ENCODE results near the gene ZRSR2. TPM values are rescaled to one million over a fixed set of nuclear protein-coding genes. Genes with fewer than 3 reads are reported as not detected.

Gene ZRSR2
- total RNA-seq, 1 donor from 2014 or later: 19.3 TPM

DNA sequence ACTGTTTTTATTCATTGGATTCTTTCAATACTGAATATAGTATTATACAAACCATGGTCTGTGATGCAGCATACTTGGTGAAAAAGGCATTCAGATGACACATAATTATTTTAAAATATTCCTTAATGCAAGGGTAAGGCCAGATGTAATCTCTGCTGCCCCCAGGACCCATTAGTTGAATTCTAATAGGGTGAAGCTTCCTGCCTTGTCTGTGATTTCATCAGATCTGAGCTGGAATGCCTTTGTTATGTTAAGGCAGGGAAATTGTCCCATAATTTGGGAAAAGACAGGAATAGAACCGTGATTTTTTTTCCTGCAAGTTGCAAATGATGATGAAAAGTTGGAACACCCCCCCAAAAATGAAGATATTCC, 26.1 kb downstream of the ZRSR2 start:
- Mint-ChIP-seq H3K4me1 (ENCODE audit: low read depth) (no peaks in the 10 kb centered on the region), H3K27ac (peak overlapping the region; percentile 16), H3K36me3 (ENCODE audit: insufficient read depth) (peaks cover 23% of the 10 kb centered on the region), H3K9me3 (ENCODE audit: low read depth) (no peaks in the 10 kb centered on the region), H3K4me3 (ENCODE audit: low read depth) (no peak overlapping the region), H3K27me3 (no peaks in the 10 kb centered on the region)
- TF ChIP-seq, protein P1, sequence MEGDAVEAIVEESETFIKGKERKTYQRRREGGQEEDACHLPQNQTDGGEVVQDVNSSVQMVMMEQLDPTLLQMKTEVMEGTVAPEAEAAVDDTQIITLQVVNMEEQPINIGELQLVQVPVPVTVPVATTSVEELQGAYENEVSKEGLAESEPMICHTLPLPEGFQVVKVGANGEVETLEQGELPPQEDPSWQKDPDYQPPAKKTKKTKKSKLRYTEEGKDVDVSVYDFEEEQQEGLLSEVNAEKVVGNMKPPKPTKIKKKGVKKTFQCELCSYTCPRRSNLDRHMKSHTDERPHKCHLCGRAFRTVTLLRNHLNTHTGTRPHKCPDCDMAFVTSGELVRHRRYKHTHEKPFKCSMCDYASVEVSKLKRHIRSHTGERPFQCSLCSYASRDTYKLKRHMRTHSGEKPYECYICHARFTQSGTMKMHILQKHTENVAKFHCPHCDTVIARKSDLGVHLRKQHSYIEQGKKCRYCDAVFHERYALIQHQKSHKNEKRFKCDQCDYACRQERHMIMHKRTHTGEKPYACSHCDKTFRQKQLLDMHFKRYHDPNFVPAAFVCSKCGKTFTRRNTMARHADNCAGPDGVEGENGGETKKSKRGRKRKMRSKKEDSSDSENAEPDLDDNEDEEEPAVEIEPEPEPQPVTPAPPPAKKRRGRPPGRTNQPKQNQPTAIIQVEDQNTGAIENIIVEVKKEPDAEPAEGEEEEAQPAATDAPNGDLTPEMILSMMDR (IDR thresholded peaks at IDR 0.05; ENCODE audit: unreplicated experiment): peak; percentile 16
- DNase-seq (ENCODE audit: low spot score, unreplicated experiment): no peak

DNA sequence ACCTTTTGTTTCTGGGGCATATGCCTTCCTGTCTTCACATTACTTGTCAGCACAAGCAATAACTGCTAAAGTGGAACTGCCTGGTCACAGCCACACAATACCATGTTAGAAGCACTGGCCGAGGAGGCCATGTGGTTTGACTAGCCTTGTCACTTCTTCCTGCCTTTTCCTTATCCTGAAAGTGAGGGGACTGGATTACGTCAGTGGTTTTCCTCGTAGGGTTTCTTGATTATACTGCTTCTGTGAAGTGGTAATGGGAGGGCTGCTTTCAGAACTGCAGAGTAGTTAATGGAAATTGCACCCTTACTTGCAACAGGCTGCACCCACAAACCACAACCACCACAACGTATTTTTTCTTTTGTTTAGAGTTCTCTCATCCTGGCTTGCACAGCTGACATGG, 26.6 kb downstream of the ZRSR2 start:
- no peak for DNase-seq (ENCODE audit: low spot score, unreplicated experiment)
- Mint-ChIP-seq H3K4me3 (ENCODE audit: low read depth) (no peak overlapping the region), H3K27ac (no peak overlapping the region), H3K9me3 (ENCODE audit: low read depth) (no peaks in the 10 kb centered on the region), H3K27me3 (no peaks in the 10 kb centered on the region), H3K36me3 (ENCODE audit: insufficient read depth) (peaks cover 22% of the 10 kb centered on the region), H3K4me1 (ENCODE audit: low read depth) (no peaks in the 10 kb centered on the region)
- TF ChIP-seq, protein P1 (IDR thresholded peaks at IDR 0.05; ENCODE audit: unreplicated experiment): no peak

DNA sequence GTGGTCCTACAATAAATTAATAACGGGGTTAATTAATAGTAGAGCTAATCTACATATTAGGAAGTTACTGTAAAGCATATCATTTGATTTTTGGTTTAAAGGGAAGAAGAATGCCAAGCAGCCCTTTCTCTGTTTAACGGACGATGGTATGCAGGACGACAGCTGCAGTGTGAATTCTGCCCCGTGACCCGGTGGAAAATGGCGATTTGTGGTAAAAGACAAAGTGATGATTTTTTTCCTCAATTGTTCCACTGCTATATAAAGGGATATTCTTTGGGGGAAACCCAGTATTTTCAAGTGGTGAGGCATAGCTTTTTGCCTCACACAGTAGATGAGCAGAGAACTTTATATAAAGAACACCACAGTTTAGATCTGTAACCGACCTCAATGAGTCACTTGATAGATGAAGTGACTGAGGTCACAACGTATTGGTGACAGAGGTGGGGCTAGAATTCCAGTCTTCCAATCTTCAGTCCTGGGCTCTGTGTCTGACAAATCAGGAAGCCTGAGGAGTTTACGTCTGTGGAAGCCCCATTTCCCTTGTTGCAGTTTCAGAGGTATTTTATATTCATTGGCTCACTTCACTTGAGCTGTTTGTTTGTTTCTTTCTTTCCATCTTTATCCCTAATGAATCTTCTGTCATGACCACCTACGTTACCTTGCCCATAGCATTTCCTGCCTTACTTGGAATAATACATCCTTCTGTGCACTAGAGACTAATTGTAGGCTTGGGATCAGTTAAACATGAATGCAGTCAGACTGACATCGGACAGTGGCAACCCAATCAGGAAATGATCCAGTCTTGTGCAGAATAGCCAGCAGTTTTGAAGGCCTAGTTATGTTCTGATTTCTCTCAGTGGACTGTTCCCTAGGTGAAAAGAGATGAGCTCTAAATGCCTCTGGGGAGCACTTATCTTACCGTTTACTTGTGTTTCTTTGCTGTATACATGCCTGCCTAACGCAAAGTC, 30.1 kb downstream of the ZRSR2 start:
- no peaks in the 10 kb centered on the region for H3K4me1 Mint-ChIP-seq (ENCODE audit: low read depth)
- H3K9me3 Mint-ChIP-seq (ENCODE audit: low read depth): no peaks in the 10 kb centered on the region
- H3K27ac Mint-ChIP-seq: no peak overlapping the region
- no peaks in the 10 kb centered on the region for H3K27me3 Mint-ChIP-seq
- DNase-seq (ENCODE audit: low spot score, unreplicated experiment): no peak
- TF ChIP-seq, protein P1 (IDR thresholded peaks at IDR 0.05; ENCODE audit: unreplicated experiment): no peak
- no peak overlapping the region for H3K4me3 Mint-ChIP-seq (ENCODE audit: low read depth)
- H3K36me3 Mint-ChIP-seq (ENCODE audit: insufficient read depth): peaks cover 33% of the 10 kb centered on the region

DNA sequence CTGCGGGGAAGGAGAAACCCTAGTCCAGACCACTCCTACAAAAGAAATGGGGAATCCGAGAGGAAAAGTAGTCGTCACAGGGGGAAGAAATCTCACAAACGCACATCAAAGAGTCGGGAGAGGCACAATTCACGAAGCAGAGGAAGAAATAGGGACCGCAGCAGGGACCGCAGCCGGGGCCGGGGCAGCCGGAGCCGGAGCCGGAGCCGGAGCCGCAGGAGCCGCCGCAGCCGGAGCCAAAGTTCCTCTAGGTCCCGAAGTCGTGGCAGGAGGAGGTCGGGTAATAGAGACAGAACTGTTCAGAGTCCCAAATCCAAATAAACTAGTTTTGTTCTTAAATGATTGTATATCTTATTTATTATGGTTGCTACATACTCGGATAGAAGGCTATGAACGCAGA, 32.6 kb downstream of the ZRSR2 start:
- Mint-ChIP-seq H3K4me1 (ENCODE audit: low read depth) (peaks cover 4% of the 10 kb centered on the region), H3K27me3 (no peaks in the 10 kb centered on the region), H3K27ac (no peak overlapping the region), H3K9me3 (ENCODE audit: low read depth) (no peaks in the 10 kb centered on the region), H3K4me3 (ENCODE audit: low read depth) (no peak overlapping the region), H3K36me3 (ENCODE audit: insufficient read depth) (peaks cover 32% of the 10 kb centered on the region)
- no peak for DNase-seq (ENCODE audit: low spot score, unreplicated experiment)
- TF ChIP-seq, protein P1 (IDR thresholded peaks at IDR 0.05; ENCODE audit: unreplicated experiment): no peak

DNA sequence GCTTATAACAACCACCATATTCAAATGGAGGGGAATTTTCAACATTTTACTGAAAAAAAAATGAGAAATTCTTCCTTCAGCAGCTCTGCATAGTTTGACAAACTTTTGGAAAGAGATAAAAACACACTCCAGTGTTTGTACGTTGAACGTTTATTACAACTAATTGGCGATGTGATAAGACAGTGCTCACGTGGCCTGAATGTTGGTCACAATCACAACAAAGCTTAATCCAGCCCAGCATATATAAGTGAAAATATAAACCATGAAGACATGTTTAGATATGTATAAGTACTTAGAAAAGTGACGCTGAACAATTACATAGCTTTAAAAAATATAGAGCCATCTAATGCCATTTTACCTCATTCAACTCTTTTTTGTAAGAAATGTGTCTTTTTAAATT, 35.7 kb downstream of the ZRSR2 start:
- H3K27me3 Mint-ChIP-seq: no peaks in the 10 kb centered on the region
- no peaks in the 10 kb centered on the region for H3K9me3 Mint-ChIP-seq (ENCODE audit: low read depth)
- TF ChIP-seq, protein P1 (IDR thresholded peaks at IDR 0.05; ENCODE audit: unreplicated experiment): no peak
- DNase-seq (ENCODE audit: low spot score, unreplicated experiment): no peak
- H3K4me1 Mint-ChIP-seq (ENCODE audit: low read depth): peaks cover 4% of the 10 kb centered on the region
- peaks cover 29% of the 10 kb centered on the region for H3K36me3 Mint-ChIP-seq (ENCODE audit: insufficient read depth)
- peak overlapping the region; percentile 42 for H3K27ac Mint-ChIP-seq
- H3K4me3 Mint-ChIP-seq (ENCODE audit: low read depth): no peak overlapping the region
